ENCODE results near the gene ENOSF1. TPM values are rescaled to one million over a fixed set of nuclear protein-coding genes. Genes with fewer than 3 reads are reported as not detected.
"Not testable (repeated sequence)": the region's sequence is repeated elsewhere in the genome, so short reads cannot be mapped to it uniquely, and the experiment has no call there.

ENOSF1 gene, protein sequence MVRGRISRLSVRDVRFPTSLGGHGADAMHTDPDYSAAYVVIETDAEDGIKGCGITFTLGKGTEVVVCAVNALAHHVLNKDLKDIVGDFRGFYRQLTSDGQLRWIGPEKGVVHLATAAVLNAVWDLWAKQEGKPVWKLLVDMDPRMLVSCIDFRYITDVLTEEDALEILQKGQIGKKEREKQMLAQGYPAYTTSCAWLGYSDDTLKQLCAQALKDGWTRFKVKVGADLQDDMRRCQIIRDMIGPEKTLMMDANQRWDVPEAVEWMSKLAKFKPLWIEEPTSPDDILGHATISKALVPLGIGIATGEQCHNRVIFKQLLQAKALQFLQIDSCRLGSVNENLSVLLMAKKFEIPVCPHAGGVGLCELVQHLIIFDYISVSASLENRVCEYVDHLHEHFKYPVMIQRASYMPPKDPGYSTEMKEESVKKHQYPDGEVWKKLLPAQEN
- total RNA-seq (100 to 1,000 TPM in 1 of 2 donors, 10 to 100 TPM in 1; 88.5 to 119 TPM), polyA plus RNA-seq (ENCODE audit: insufficient read depth, low read depth, low replicate concordance) (29.2 TPM)
- long read RNA-seq, donor 1, partial matches to known transcripts: 0 of 8 reads
- long read RNA-seq, donor 1, other reads (novel, unspliced or antisense): 0 of 8 reads
- long read RNA-seq, donor 2, partial matches to known transcripts: 0 of 2 reads
- long read RNA-seq, donor 2, other reads (novel, unspliced or antisense): 0 of 2 reads

DNA sequence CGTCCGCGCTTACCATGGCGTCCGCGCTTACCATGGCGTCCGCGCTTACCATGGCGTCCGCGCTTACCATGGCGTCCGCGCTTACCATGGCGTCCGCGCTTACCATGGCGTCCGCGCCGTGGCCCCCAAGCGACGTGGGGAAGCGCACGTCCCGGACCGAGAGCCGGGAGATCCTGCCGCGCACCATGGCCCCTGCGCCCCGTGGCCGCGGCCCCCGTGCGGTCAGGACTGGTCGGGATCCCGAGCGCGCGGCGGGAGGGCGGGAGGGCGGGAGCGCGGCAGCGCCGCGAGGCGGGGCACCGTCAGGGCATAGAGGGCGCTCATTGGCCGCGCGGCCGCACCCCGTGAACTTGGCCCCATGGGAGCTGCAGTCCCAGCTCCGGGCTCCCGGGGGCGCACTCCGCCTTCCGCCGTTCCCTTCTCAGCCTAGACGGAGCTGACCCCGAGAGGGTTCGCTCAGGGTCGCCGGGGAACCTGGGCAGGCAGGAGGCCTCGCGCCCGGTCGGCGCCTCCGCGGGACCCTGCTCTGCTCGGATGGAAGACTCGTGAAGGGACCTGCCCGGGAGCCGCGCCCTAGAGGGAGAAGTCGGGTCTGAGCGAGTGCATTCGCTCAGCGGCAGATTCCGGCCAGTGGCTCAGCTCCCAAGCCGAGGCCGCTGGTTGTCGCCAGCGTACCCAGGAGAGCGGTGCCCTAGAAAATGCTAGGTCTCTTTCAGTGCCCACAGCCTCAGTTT is at the start of gene ENOSF1:
TSS of gene ENOSF1 (minus strand) at position 230 of the 734 bp plus-strand sequence. CDS start at position 187, 43 bp downstream.
- intact Hi-C loops (cut with DNase I; ENCODE audit: low total_unique reads): no loop called here
- peak; percentile 93 for DNase-seq
- 1 to 8% methylated on average over 16 to 71 of the region's 91 CpGs for WGBS, 2 donors

GRCh38 chr18:759864-760263 is 47.4 kb upstream of the ENOSF1 start:
- H3K9me3 ChIP-seq; H3K27me3 ChIP-seq; intact Hi-C loops (cut with DNase I; ENCODE audit: low total_unique reads); DNase-seq; H3K27ac ChIP-seq; H3K4me3 ChIP-seq; H3K36me3 ChIP-seq (ENCODE audit: low read depth, missing control alignments); H3K4me1 ChIP-seq: not testable (repeated sequence)
- WGBS, 2 donors: 94 to 95% methylated on average over 4 of the region's 4 CpGs

More for the DNA sequence above, at the start of gene ENOSF1:
- no peaks in the 10 kb centered on the region for H3K36me3 ChIP-seq (ENCODE audit: low read depth, missing control alignments)
- H3K27ac ChIP-seq: peak within 1 kb of the TSS; percentile 82 to 87
- TF ChIP-seq, protein P1, sequence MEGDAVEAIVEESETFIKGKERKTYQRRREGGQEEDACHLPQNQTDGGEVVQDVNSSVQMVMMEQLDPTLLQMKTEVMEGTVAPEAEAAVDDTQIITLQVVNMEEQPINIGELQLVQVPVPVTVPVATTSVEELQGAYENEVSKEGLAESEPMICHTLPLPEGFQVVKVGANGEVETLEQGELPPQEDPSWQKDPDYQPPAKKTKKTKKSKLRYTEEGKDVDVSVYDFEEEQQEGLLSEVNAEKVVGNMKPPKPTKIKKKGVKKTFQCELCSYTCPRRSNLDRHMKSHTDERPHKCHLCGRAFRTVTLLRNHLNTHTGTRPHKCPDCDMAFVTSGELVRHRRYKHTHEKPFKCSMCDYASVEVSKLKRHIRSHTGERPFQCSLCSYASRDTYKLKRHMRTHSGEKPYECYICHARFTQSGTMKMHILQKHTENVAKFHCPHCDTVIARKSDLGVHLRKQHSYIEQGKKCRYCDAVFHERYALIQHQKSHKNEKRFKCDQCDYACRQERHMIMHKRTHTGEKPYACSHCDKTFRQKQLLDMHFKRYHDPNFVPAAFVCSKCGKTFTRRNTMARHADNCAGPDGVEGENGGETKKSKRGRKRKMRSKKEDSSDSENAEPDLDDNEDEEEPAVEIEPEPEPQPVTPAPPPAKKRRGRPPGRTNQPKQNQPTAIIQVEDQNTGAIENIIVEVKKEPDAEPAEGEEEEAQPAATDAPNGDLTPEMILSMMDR (IDR thresholded peaks at IDR 0.05): peak; percentile 71 to 92 (median 88)
- TF ChIP-seq POLR2A (IDR thresholded peaks at IDR 0.05): no peak
- H3K4me3 ChIP-seq: peak within 1 kb of the TSS; percentile 65 to 83
- no peaks in the 10 kb centered on the region for H3K27me3 ChIP-seq
- H3K9me3 ChIP-seq: no peaks in the 10 kb centered on the region
- peaks cover 6% of the 10 kb centered on the region for H3K4me1 ChIP-seq

DNA sequence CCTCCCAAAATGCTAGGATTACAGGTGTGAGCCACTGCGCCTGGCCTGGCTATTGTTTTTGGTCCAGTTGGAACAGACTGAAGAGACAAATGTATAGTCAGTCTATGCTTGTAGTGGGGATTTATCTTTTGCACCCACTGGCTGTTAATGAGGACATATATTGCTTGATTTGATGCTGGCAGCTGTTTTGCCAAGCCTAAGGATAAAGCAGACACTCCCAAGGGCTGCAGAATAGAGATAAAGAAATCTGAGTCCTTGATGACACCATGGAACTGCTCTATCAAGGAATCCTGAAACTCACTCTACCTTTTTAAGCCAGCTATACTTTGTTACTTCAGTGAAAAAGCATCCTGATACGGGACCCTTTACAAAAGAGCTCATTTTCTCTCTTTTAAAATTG is 43.1 kb upstream of the ENOSF1 start:
- Histone ChIP-seq H3K4me1 (no peaks in the 10 kb centered on the region), H3K27ac (no peak overlapping the region), H3K9me3 (no peaks in the 10 kb centered on the region), H3K36me3 (ENCODE audit: low read depth, missing control alignments) (no peaks in the 10 kb centered on the region), H3K27me3 (no peaks in the 10 kb centered on the region), H3K4me3 (no peak overlapping the region)
- TF ChIP-seq, protein P1 (IDR thresholded peaks at IDR 0.05): no peak
- TF ChIP-seq POLR2A (IDR thresholded peaks at IDR 0.05): no peak
- intact Hi-C loops (cut with DNase I; ENCODE audit: low total_unique reads): no loop called here
- WGBS, 2 donors: 66 to 69% methylated on average over 2 of the region's 2 CpGs
- no peak for DNase-seq

GRCh38 chr18:754656-755055 is 42.2 kb upstream of the ENOSF1 start:
- 74 to 77% methylated on average over 1 of the region's 1 CpG for WGBS, 2 donors
- Histone ChIP-seq H3K9me3 (no peaks in the 10 kb centered on the region), H3K27ac (no peak overlapping the region), H3K36me3 (ENCODE audit: low read depth, missing control alignments) (no peaks in the 10 kb centered on the region), H3K27me3 (no peaks in the 10 kb centered on the region), H3K4me3 (no peak overlapping the region), H3K4me1 (no peaks in the 10 kb centered on the region)
- intact Hi-C loops (cut with DNase I; ENCODE audit: low total_unique reads): no loop called here
- DNase-seq: no peak
- TF ChIP-seq POLR2A (IDR thresholded peaks at IDR 0.05): no peak
- TF ChIP-seq, protein P1 (IDR thresholded peaks at IDR 0.05): no peak

GRCh38 chr18:750456-750855 is 38.0 kb upstream of the ENOSF1 start:
- no peaks in the 10 kb centered on the region for H3K4me1 ChIP-seq
- intact Hi-C loops (cut with DNase I; ENCODE audit: low total_unique reads): no loop called here
- DNase-seq: no peak
- H3K27me3 ChIP-seq: no peaks in the 10 kb centered on the region
- no peak for TF ChIP-seq POLR2A (IDR thresholded peaks at IDR 0.05)
- TF ChIP-seq, protein P1 (IDR thresholded peaks at IDR 0.05): no peak
- H3K36me3 ChIP-seq (ENCODE audit: low read depth, missing control alignments): no peaks in the 10 kb centered on the region
- H3K9me3 ChIP-seq: no peaks in the 10 kb centered on the region
- 90 to 100% methylated on average over 1 of the region's 1 CpG for WGBS, 2 donors
- H3K4me3 ChIP-seq: no peak overlapping the region
- no peak overlapping the region for H3K27ac ChIP-seq
